ENCODE data around the gene SGMS1.

DNA sequence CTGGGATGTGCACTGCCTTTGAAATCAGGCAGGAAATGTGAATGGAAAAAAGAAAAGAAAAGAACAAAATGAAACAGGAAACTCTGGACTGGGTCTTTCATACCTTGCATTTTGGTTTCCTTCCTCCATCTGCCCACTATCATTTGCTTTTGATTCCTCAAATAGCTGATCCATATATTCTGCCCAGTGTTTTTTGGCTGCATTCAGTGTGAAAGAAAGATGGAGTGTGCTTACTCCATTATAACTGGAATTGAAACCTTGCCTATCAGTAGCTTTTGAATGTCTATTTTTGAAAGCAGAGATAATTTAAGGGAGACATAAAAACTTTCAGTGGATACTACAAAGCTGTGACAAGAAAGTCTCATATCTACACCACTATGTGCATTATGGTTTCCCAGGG, 308.3 kb downstream of the SGMS1 start:
- TF ChIP-seq ZNF274 (IDR thresholded peaks at IDR 0.05; ENCODE audit: low read depth, low read length): no peak
- TF ChIP-seq SUZ12 (IDR thresholded peaks at IDR 0.05; ENCODE audit: extremely low read depth, insufficient read depth, insufficient read length): no peak
- no peak for TF ChIP-seq YY1 (IDR thresholded peaks at IDR 0.05; ENCODE audit: insufficient read depth, insufficient read length)

Data from NT2/D1 (cell line).